OCI-LY1 (cell line): ENCODE results near the gene ALDH3A2.
A peak's percentile ranks its signal among the peaks of the same experiment; 100 is the strongest.

Source experiments
- H2AFZ ChIP-seq: fragments of 200-600 bp; sonication (generic), shearing (Covaris generic); 2 replicates; pipeline ENCODE4 v1.6.0; 2014; ENCODE audit warnings: antibody characterized with exemption, mild to moderate bottlenecking, low read length
- H3F3A ChIP-seq: fragments of 200-600 bp; sonication (generic), shearing (Covaris generic); 2 replicates; pipeline ENCODE4 v1.6.0; 2014; ENCODE audit warnings: mild to moderate bottlenecking, antibody characterized with exemption, low read length, moderate library complexity; ENCODE audit not compliant: insufficient read depth
- H3K27ac ChIP-seq: fragments of 200-600 bp; sonication (generic); 2 replicates; pipeline ENCODE4 v1.5.1; 2014; ENCODE audit warnings: low read length, mixed run types, mild to moderate bottlenecking, low read depth; ENCODE audit not compliant: poor library complexity, severe bottlenecking
- H3K27me3 ChIP-seq: fragments of 200-600 bp; sonication (generic); 2 replicates; pipeline ENCODE4 v1.6.0; 2014; ENCODE audit warnings: antibody characterized with exemption, mild to moderate bottlenecking, low read length, moderate library complexity; ENCODE audit not compliant: insufficient read depth
- H3K36me3 ChIP-seq: fragments of 200-600 bp; sonication (generic); 2 replicates; pipeline ENCODE4 v1.6.1; 2014; ENCODE audit warnings: mild to moderate bottlenecking, antibody characterized with exemption, low read length, moderate library complexity, mixed read lengths; ENCODE audit not compliant: insufficient read depth
- H3K4me1 ChIP-seq: fragments of 200-600 bp; sonication (generic); 2 replicates; pipeline ENCODE4 v1.5.1; 2014; ENCODE audit warnings: mild to moderate bottlenecking, low read length, moderate library complexity; ENCODE audit not compliant: insufficient read depth, severe bottlenecking
- H3K4me2 ChIP-seq: fragments of 200-600 bp; sonication (generic), shearing (Covaris generic); 2 replicates; pipeline ENCODE4 v1.6.1; 2014; ENCODE audit warnings: low read length
- H3K4me3 ChIP-seq: fragments of 200-600 bp; sonication (generic); 2 replicates; pipeline ENCODE4 v1.5.1; 2014; ENCODE audit warnings: low read length, low read depth, mild to moderate bottlenecking, mixed read lengths; ENCODE audit not compliant: poor library complexity, severe bottlenecking
- H3K79me2 ChIP-seq: fragments of 200-600 bp; shearing (Covaris generic); 2 replicates; pipeline ENCODE4 v1.6.1; 2016; ENCODE audit warnings: mixed run types, low read length, mixed read lengths; ENCODE audit not compliant: insufficient read depth
- H3K9ac ChIP-seq: fragments of 200-600 bp; sonication (generic), shearing (Covaris generic); 2 replicates; pipeline ENCODE4 v1.6.1; 2014; ENCODE audit warnings: mild to moderate bottlenecking, low read length, mixed read lengths
- H3K9me2 ChIP-seq: fragments of 200-600 bp; sonication (generic), shearing (Covaris generic); 2 replicates; pipeline ENCODE4 v1.6.1; 2014; ENCODE audit warnings: low read depth, mild to moderate bottlenecking, low read length, mixed read lengths
- H3K9me3 ChIP-seq: fragments of 200-600 bp; shearing (Covaris generic); 2 replicates; pipeline ENCODE4 v1.6.1; 2014; ENCODE audit warnings: low read length, mixed read lengths
- H4K20me1 ChIP-seq: fragments of 200-600 bp; sonication (generic), shearing (Covaris generic); 2 replicates; pipeline ENCODE4 v1.6.0; 2016; ENCODE audit warnings: mild to moderate bottlenecking, low read length; ENCODE audit not compliant: insufficient read depth
- EZH2 ChIP-seq: fragments of 200-600 bp; sonication (generic), shearing (Covaris generic); IDR thresholded peaks from 2 replicates; pipeline ENCODE4 v1.8.0; 2017; ENCODE audit warnings: borderline replicate concordance, mixed run types, mild to moderate bottlenecking, antibody characterized with exemption, low read length, moderate library complexity, mixed read lengths
- TF ChIP-seq, protein P1 (sequence below): fragments of 200-600 bp; sonication (generic), shearing (Covaris generic); IDR thresholded peaks from 2 replicates; pipeline ENCODE4 v1.5.1; 2017; ENCODE audit warnings: mild to moderate bottlenecking, antibody characterized with exemption, low read length, moderate library complexity, mixed read lengths

ALDH3A2 gene

DNA sequence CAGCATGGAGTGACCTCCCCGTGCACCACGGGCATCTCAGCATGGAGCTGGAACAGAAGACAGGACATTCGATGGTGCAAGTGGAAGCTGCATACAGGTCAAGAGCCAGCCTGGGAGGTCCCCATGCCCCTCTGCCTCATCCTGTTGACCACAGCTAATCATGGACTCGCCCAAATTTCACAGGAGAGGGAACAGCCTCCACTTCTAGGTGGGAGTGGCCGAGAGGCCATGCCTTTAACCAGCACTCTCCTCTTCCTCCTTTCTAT, 71.6 kb downstream of the ALDH3A2 start:
- no peaks in the 10 kb centered on the region for H3K9me3 ChIP-seq
- H3K79me2 ChIP-seq = no peaks in the 10 kb centered on the region
- H3K4me2 ChIP-seq = no peak overlapping the region
- H3K27ac ChIP-seq = no peak overlapping the region
- H2AFZ ChIP-seq = no peak overlapping the region
- TF ChIP-seq, protein P1, sequence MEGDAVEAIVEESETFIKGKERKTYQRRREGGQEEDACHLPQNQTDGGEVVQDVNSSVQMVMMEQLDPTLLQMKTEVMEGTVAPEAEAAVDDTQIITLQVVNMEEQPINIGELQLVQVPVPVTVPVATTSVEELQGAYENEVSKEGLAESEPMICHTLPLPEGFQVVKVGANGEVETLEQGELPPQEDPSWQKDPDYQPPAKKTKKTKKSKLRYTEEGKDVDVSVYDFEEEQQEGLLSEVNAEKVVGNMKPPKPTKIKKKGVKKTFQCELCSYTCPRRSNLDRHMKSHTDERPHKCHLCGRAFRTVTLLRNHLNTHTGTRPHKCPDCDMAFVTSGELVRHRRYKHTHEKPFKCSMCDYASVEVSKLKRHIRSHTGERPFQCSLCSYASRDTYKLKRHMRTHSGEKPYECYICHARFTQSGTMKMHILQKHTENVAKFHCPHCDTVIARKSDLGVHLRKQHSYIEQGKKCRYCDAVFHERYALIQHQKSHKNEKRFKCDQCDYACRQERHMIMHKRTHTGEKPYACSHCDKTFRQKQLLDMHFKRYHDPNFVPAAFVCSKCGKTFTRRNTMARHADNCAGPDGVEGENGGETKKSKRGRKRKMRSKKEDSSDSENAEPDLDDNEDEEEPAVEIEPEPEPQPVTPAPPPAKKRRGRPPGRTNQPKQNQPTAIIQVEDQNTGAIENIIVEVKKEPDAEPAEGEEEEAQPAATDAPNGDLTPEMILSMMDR = no peak
- no peak for TF ChIP-seq EZH2
- no peak overlapping the region for H3K9ac ChIP-seq
- H3K9me2 ChIP-seq = no peaks in the 10 kb centered on the region
- H3K36me3 ChIP-seq = no peaks in the 10 kb centered on the region
- H3K4me3 ChIP-seq = no peak overlapping the region
- no peaks in the 10 kb centered on the region for H3F3A ChIP-seq
- H3K4me1 ChIP-seq = peaks cover 17% of the 10 kb centered on the region
- H4K20me1 ChIP-seq = no peaks in the 10 kb centered on the region
- H3K27me3 ChIP-seq = no peaks in the 10 kb centered on the region; the same call in 1 of the 2 replicates

DNA sequence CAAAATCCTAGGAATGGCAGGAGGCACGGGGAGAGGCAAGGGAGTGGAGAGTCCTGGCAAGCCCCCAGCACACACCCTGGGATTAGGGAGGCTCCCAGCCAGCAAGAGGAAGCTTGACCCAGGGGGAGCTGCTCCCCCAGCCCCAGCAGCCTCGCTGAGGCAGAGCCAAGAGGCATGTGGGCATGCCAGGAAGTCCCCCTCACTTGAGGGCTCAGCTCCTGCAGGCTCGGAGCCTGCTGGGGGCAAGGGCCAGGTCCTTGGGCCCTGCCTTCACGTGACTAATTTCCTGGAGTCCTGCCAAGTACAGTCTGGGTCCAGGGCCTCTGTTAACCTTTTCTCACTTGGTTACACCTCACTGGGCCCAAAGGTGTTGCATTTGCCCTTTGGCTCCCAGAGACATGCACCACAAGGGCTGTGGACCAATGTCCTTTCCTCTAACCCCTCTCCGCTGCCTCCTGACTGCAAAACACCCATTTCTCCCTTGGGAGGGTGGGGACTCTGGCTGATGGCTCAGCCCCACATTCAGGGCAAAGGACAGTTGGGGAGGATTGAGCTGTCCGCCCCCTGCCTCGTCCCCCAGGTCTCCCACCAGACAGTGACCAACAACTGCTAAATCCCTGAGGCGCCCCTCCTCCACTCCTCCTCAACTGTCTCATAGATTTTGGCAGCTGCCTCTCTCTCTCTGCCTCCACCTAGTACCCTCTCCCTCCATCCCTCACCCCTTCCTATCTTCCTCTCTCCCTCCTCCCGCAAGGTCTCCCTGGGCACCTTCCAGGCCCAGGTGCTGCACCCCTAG, 72.3 kb downstream of the ALDH3A2 start:
- Histone ChIP-seq H3K4me3 (no peak overlapping the region), H3K79me2 (no peaks in the 10 kb centered on the region), H4K20me1 (no peaks in the 10 kb centered on the region), H3K9me2 (no peaks in the 10 kb centered on the region), H3K9me3 (no peaks in the 10 kb centered on the region), H3K9ac (no peak overlapping the region), H3K4me1 (peaks cover 17% of the 10 kb centered on the region), H3K27me3 (no peaks in the 10 kb centered on the region; the same call in 1 of the 2 replicates), H3K36me3 (no peaks in the 10 kb centered on the region), H3K27ac (no peak overlapping the region), H3F3A (no peaks in the 10 kb centered on the region), H3K4me2 (no peak overlapping the region), H2AFZ (no peak overlapping the region)
- TF ChIP-seq EZH2 = no peak
- TF ChIP-seq, protein P1 = no peak

DNA sequence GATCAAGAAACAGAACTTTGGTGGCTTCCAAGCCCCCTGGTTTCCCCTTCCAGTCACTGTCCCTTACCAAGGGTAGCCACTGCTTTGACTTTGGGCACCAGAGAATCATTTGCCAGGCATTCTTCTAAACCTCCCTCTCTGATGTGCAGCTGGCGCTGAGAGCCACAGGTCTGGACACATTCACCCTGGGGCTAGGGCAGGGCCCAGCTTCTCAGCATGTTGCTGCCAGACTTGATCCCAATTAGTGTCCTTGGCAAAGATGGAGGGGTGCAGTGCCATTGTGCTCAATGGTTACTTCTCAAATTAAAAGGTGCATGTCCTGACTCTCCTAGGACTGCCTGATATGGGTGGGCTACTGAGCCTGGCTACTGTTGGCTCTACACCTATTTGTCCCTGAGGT, 75.4 kb downstream of the ALDH3A2 start:
- Histone ChIP-seq H3K9me3 (no peaks in the 10 kb centered on the region), H3K4me3 (peak overlapping the region; percentile 34), H3K27ac (no peak overlapping the region), H3K9ac (no peak overlapping the region), H3K27me3 (no peaks in the 10 kb centered on the region; the same call in 1 of the 2 replicates), H3K9me2 (no peaks in the 10 kb centered on the region), H3K36me3 (no peaks in the 10 kb centered on the region), H3K4me2 (peak overlapping the region; percentile 36; the same call in 1 of the 2 replicates), H2AFZ (no peak overlapping the region), H3K4me1 (peaks cover 17% of the 10 kb centered on the region), H3F3A (no peaks in the 10 kb centered on the region), H3K79me2 (no peaks in the 10 kb centered on the region), H4K20me1 (no peaks in the 10 kb centered on the region)
- no peak for TF ChIP-seq EZH2
- TF ChIP-seq, protein P1 = no peak
